Measurements from ENCODE around the gene HTR3C.

HTR3C gene

DNA sequence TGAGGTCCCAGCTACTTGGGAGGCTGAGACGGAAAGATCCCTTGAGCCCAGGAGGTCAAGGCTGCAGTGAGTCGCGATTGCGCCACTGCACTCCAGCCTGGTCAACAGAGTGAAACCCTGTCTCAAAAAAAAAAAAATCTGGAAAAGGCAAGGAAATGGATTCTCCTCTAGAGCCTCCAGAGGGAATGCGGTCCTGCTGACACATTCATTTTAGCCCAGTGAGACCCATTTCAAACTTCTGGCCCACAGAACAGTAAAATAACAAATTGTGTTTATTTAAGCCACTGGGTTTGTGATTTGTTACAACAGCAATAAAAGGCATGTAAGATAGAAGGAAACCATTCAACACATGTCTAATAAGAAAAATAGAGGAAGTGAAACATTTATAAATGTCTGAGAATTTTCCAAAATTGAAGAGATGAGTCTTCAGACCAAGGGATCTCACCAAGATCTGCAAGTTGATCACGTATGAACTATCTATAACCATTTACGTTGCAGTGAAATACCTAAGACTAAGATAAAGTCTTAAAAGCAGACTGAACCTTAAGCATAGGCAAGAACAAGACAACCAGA, 44.0 kb downstream of the HTR3C start, which contains the start of gene HTR3E:
Gene HTR3E (plus strand): TSS at position 254 of the 573 bp plus-strand sequence. CDS start 466 bp downstream, outside the sequence.
- DNase-seq, result no peak

DNA sequence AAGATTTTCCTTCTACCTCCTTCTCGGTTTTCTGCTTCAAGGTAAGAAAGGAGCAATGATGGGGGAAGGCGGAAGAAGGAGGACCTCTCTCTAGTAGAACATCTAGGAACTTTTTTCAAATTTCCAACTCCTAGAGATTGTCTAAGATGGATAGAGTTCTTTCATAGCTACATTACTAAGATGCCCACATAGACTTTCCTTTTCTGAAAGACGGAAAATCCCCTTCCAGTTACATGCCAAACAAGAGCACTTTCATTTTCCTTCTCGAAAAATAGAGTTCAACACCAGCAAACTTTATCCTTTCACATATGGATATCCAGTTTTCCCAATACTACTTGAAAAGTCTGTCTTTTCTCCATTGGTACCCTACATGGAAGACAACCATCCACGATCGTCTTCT, 44.7 kb downstream of the HTR3C start:
- no peak for DNase-seq

- DNase-seq, result no peak
These were observed 47.2 kb downstream of the HTR3C start for GRCh38 chr3:184099806-184100686.
